Jurkat, Clone E6-1 (cell line): Measurements from ENCODE around the gene KRT81.
"Not testable (repeated sequence)": the region's sequence is repeated elsewhere in the genome, so short reads cannot be mapped to it uniquely, and the experiment has no call there.

Experiments used
- DNase-seq: peaks from one replicate; pipeline ENCODE4 v3.0.0-alpha.2; 2011; ENCODE audit warnings: low read depth, low spot score
- H3K4me3 ChIP-seq: 2 replicates; pipeline ENCODE4 v1.5.1; 2011; ENCODE audit warnings: mild to moderate bottlenecking, low read length, control low read depth, moderate library complexity

Gene KRT81

DNA sequence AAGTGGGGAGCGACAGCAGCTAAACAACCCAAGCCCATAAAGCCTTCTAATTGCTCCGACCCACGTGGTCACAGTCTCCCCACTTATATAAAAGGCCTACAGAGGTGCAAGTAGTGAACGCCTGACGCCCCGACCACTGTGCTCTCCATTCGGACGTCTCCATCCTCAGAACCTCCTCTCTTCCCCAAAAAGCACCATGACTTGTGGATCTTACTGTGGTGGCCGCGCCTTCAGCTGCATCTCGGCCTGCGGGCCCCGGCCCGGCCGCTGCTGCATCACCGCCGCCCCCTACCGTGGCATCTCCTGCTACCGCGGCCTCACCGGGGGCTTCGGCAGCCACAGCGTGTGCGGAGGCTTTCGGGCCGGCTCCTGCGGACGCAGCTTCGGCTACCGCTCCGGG lies 10.4 kb upstream of the KRT81 start:
- DNase-seq, H3K4me3 ChIP-seq: not testable (repeated sequence)

DNA sequence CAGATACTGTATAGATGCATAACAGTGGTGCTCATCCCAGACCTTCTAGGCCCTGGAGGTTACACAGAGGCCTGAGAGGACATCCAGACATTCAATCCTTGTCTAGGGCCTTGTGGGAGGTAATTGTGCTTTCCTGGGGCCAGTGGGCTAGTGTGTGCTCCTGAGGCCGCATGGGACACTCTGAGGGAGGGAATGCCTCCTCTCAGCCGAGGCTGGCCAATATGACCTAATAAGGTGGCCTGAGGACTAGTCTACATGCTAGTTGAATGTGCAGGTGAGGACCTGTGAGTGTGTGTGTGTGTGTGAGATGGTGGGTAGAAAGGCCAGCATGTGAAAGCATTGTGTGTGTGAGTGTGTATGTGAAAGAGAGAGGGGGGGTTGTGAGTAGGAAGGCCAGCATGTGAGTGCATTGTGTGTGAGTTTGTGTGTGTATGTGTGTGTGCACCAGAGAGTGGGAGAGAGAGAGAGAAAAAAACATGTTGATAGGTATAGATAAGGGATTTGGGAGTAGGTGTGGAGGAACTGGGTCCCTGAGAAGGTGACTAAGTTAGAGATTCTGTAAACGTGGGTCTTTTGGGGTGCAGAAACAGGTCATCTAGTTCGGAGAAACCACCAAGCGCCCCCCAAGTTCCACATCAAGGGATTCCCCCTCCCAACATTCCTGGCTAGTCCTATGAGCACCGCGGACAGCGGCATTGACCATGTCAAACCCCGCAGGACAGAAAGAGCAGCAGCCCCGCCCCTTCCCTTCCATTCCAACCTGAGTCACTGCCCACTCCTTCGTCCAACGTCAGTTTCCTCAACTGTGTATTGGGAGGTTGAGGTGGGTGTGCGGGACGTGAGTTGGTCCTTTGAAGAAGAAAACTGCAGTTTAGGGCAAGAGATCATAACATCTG lies 9.7 kb upstream of the KRT81 start:
- no peak for DNase-seq
- no peak overlapping the region for H3K4me3 ChIP-seq

DNA sequence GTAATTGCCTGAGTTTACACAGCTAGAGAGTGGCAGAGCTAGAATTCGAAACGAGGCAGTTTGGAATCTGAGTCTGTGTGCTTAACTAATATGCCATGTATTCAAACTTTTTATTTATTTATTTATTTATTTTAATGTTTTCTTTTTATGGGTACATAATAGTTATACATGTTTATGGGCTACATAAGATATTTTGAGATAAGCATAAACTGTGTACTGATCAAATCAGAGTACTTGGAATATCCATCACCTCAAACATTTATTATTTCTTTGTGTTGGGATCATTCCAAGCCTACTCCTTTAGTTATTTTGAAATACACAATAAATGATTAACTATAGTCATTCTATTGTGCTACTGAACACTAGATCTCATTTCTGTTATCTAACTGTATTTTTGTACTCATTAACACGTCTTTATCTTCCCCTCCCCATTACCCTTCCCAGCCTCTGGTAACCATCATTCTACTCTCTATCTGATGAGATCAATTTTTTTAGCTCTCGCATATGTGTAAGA lies 7.4 kb upstream of the KRT81 start:
- DNase-seq, result no peak
- H3K4me3 ChIP-seq, result no peak overlapping the region

DNA sequence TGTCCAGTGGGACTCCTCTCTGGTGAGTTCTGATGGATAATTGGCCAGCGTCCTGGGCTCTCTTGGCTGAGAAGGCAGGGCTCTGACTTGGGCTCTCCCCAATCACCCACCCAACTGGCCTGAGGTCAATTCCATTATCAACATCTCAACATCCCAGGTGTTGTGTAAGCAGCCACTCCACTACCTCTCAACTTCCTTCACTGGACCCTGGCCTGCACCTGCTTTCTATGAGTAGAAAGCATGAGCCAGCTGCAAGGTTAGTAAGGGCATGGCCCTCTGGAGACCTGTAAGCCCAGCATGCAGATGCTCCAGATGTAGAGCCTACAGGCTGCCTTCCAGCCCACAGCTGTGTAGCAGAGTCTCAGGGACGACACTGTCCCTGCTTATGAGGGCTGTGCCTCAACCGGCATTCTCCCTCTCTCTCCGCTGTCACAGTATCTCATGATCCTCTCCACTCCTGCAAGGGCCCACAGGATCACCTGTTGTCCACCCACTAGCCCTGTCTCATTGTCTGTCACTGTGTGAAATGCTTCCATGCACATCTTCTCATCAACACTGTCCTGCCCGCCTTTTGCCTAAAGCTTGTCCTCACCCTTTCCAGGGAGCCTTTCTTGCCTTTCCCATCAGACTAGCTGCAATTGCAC lies 5.4 kb upstream of the KRT81 start:
- H3K4me3 ChIP-seq, result no peak overlapping the region
- DNase-seq, result no peak

DNA sequence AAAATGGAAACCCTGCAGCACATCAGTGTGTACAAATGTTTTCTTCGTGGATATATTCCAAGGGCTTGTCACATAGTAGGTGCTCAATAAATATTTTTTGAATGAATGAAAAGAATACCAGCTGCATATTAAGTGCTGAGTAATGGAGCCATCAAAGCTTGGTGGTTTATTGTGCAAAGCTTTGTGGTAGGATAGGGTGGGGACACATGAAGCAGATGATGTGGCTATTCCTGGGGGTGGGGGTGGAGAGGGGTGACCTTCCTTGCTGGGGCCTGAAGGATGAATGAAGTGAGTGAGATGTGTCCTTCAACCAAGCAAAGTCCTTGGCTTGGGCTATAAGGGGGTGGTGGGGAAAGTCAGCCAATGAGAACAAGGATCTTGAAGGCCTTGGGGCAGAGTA lies 4.3 kb upstream of the KRT81 start:
- H3K4me3 ChIP-seq, result no peak overlapping the region
- DNase-seq, result no peak

DNA sequence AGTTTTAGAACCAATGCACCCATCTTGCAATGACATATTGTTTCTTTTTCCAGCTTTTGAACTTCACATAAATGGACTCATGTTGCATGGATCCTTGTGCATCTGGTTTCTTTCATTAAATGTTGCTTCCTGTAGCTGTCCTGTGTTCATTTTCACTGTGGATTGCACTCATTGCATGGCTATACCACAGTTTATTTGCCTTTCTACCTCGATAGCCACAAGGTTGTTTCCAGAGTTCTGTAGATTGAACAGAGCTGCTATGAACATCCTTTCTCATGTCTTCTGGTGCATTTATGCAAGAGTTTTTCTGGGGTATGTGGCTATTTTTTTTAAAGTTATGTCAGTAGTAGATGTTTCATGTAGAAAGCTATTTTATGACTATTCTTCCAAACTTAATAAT lies 3.5 kb upstream of the KRT81 start:
- no peak for DNase-seq
- no peak overlapping the region for H3K4me3 ChIP-seq

DNA sequence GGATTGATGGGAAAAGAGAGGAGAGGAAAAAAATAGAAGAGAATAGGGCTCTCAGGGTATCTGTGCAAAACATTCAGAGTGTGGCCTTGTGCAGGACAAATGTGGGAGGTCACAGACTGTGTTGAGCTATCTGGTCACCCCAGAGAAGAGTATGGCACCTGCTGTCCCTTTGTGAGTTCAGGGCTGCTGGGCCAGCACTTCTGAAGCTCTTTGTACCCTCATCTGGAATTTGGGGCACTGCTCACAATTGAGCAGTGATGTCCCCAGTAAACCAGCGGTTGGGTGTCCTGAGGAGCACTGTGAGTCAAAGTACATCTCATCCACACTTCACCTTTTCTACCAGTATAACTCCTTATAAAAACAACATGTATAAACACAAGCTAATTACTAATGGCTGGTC lies 2.6 kb upstream of the KRT81 start:
- no peak overlapping the region for H3K4me3 ChIP-seq
- DNase-seq, result no peak

DNA sequence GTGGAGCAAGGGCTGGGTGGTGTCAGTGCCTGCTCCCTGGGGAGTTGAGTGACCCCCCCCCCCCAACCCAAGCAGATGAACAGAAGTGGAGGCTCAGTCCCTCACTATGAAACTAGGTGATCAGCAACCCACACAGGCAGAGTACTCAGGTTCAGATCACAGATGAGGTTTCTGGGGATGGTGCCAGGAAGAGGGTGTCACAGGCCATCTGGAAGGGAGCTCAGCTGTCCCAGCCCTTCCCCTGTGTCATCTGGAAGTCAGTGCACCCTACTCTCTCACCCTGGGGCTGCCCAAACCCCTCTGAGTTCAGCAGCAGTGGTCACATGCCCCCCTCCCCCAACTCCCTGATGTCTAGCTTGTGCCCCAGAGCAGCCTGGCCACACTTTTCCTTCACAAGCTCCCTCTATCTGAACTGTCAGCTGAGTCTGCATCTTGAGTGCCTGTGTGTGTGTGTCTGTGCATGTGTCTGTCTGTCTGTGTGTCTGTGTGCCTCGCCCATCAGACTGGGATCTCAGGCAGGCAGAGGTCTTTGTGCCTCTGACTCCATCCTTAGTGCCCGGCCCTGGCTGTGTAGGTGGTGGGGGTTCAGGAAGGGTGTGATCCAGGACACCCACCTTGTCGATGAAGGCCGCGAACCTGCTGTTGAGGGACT lies 725 bp downstream of the KRT81 start:
- not testable (repeated sequence) for H3K4me3 ChIP-seq, DNase-seq

DNA sequence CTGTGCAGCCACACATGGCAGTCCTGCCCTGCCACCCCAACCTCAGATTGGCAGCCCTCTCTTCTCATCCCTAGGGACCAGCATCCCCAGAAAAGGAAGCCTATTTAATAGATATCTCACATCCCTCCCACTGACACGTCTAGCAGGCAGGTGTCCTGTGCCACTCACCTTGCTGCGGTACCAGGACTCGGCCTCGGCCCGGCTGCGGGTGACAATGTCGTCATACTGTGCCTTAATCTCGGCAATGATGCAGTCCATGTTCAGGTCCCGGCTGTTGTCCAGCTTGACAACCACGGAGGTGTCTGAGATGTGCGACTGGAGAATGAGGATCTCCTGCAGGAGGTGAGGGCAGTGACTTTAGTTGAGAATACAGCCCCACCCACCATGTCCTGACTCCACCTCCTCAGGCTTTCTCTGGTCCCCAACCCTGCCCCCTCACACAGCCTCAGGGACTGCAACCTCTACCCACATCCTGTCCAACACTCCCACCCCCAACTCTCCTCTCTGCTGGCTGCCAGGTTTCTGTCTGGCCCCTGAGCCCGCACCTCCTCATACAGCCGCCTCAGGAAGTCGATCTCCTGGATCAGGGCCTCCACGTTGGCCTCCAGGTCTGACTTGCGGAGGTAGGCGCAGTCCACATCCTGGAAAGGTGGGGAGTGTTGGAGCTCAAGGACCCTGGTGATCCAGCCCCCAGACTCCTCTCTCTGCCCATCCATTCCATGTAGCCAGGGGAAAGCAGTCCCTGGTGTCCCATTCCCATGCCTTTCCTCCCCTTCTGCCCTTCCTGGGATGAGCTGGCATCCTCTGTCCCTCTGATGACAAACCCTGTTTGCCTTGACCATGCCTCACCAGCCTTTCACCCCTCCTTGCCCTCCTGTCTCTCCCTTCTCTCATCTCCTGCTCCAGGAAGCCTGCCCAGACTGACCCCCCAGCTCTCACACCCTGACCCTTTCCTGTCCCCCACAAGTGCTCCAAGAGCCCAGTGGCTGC lies 3.2 kb downstream of the KRT81 start:
- DNase-seq, H3K4me3 ChIP-seq: not testable (repeated sequence)

DNA sequence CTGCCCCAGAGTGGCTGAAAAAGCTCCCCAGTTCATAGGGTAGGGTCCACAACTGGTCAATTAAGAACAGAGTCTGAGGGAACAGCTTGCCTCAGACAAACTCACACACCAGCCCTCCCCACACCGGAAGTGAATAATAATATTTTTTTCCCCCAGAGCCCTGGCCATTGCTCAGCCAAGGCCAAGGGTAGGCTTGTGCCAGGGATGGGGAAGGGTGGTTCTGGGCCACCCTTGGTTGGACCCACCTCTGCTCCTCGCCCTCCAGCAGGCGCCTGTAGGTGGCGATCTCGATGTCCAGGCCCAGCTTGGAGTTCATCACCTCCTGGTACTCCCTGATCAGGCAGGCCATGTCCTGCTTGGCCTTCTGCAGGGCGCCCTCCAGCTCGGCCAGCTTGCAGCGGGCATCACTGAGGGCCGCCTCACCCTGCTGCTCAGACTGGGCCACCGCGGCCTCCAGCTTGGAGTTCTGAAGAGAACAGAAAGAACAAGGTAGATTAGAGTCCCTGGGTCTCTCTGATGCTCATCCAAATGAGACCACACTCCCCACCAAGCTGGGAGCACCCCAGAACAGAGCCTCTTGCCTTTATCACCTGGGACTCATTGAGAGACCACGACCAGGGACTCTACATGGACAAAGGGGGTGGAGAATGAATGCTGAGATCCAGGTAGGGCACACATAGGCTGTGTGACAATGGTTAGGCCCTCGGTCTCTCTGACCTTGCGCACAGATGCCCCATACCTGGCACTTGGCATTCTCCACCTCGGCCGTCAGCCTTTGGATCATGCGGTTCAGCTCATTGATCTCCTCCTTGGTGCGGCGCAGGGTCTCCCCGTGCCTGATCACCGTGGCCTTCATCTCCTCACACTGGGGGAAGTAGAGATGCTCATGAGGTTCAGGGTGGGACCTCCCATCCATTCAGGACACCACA lies 4.2 kb downstream of the KRT81 start:
- DNase-seq, H3K4me3 ChIP-seq: not testable (repeated sequence)

DNA sequence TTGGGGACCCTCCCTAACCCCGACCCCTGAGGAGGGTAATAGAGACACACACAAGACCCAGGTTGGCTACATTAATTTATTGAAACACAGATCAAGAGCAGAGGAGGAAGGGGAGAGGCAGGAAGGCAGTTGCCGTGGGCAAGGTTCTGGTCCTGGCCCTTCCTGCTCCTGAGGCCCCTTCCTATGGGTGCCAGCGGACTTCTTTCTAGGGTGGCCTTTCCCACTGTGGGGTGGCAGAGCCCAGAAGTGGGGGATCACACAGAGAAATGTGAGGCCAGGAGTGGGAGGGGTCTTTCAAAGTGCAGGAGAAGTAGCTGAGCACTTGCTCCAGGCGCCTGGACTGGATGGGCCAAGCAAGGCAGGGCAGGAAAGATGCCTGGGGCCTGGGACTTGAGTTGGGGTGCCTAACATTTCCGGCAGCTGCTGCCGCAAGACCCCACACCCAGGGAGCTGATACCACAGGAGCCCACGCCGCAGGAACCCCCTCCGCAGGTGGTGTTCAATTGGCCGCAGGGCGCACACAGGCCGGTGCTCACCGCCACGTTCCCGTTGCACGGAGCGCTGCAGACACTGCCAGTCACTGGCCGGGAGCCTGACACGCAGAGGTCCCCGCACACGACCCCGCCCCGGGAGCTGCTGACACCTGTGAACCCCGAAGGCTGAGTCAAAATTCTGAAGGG lies 5.3 kb downstream of the KRT81 start:
- no peak overlapping the region for H3K4me3 ChIP-seq
- no peak for DNase-seq

DNA sequence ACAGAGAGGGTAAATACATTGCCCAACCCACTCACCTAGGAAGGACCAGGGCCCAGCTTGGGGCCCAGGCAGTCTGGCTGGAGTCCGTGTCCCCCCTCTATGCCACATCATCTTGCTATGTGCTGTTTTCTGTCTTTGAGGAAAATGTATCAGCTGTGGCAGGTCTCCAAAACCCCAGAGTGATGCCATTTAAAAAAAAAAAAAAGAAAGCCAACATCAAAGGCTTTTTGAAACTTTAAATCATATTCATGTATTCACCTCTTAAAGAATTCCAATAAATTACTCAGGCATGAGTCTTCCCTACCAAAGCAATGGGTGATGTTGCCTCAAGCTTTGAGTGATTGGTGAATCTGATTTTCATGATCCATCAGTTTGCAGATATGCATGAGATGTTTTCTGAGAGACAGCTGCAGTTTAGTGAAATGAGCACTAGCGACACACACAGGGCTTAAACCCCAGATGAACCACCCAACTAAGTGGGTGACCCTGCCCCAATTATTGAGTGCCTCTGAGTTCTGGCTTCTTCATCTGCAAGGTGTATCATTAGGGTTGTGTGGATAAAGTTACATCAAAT lies 6.1 kb downstream of the KRT81 start:
- H3K4me3 ChIP-seq, result no peak overlapping the region
- no peak for DNase-seq

DNA sequence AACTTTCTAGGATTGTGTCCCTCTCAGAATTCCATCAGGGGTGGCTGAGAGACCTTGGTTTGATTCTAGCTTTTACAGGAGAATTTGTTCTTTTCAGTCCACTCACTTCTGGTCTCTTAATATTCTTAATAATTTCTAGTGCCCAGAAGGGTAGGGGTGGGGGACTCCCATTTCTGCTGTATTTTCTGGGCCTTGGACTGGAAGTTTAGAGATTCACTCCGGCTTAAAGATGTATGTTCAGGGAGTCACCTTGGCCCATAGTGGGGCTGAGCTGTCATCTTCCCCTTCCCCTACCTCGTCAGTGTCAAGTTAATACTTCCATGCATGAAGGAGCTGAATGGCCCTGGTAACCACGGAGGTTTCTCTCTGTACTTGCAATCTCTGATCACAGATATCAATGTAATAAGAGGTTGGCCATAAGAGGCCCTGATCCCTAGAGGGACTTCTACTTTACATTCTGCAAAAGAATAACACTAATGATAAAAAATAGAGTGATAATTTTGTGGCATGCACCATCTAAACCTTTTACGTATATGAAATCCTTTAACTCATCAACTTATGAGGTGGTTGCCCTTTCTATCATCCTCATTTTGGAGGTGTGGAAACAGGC lies 6.7 kb downstream of the KRT81 start:
- no peak for DNase-seq
- no peak overlapping the region for H3K4me3 ChIP-seq

DNA sequence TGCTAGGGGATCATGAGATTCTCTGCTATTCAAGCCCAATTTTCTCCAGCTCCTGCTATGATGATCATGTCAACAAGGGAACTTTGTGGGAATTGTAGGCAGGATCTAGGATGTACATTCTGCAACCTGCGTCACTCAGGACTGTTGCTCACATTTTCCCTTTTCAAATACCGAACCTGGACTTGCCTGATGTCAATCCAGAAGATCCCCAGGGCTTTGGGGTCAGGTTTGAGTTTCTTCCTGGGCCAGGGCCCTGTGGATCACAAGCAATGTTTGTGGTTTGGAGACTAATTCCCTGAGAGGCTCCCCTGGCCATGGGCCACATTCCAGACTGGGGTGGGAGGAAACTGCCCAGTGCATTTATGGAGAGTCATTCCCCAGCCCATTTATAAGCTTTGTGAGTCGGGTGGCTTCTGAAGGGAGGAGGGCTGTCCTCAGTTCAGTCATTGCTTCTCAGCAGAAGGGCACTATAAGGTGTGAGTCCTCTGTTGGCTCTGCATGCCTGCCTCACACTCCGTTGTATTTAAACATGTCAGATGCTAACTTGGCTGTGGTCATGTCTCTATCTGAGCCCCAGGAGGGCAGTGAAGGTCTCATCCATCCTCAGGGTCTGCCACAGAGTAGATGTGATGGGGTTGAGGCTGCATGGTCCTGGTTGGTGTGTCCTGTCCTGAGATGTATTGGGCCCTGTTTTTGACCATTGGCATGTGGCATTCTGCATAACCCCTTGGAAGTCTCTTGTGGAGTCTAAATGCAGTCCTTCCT lies 10.4 kb downstream of the KRT81 start:
- no peak overlapping the region for H3K4me3 ChIP-seq
- no peak for DNase-seq

DNA sequence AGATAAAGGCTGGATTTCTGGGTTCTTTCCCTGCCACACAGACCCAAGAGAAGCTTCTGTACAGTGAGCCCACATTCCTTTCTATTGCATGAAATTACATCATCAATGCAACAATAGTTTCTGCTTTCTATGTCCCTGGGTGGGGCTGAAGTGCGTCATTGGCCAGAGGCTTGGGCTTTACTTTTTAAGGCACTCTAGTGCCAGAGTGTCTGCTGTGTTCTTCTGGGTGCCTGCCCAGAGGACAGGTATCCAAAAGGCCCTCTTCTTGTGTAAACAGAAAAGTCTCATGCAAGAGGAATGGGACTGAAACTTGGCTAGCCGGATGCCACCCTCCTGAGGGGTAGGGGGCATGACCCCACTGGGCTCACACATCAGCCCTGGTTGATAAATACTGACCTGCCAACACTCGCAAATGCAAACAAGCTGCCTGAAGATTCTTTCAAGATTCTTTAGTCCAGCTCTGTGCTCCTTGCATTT lies 11.0 kb downstream of the KRT81 start:
- DNase-seq, result no peak
- H3K4me3 ChIP-seq, result no peak overlapping the region
